HEK293 (cell line): ENCODE data around the gene SOAT2.

Source experiments
- CTCF ChIA-PET: fragments of 350-600 bp; formaldehyde crosslinking; extraction: SDS; loops from one replicate; lab custom pipeline; 2021; ENCODE audit warnings: antibody characterized with exemption; lab: Yijun Ruan, JAX
- POLR2A ChIA-PET: fragments of 300-600 bp; formaldehyde crosslinking; extraction: SDS; loops from one replicate; lab custom pipeline; 2020; ENCODE audit warnings: antibody characterized with exemption, inconsistent platforms; lab: Yijun Ruan, JAX
- H3K27ac ChIP-seq: fragments of 200-500 bp; sonication (Bioruptor generic); 2 replicates; pipeline ENCODE4 v1.5.1; 2014; ENCODE audit warnings: low read depth, low read length, control low read depth, inconsistent platforms; ENCODE audit errors: extremely low read depth
- H3K36me3 ChIP-seq, 2 experiments: fragments of 200-500 bp in 1 of 2; sonication (Bioruptor generic) in 1 of 2; 1 replicate in 1 of 2; 2 replicates in 1 of 2; pipeline ENCODE4 v1.5.1; 2014 to 2017; ENCODE audit warnings: inconsistent platforms in 2 of 2, low read length in 2 of 2; ENCODE audit not compliant: control insufficient read depth in 2 of 2, insufficient read depth in 1 of 2
- H3K4me1 ChIP-seq: fragments of 200-500 bp; sonication (Bioruptor generic); 2 replicates; pipeline ENCODE4 v1.5.1; 2014; ENCODE audit warnings: mild to moderate bottlenecking, low read length, inconsistent platforms; ENCODE audit not compliant: control insufficient read depth, insufficient read depth
- H3K4me3 ChIP-seq: 2 replicates; pipeline ENCODE4 v1.5.1; 2011; ENCODE audit warnings: low read depth, mild to moderate bottlenecking, control low read depth, low read length, moderate library complexity
- H3K9me3 ChIP-seq: fragments of 200-500 bp; sonication (Bioruptor generic); 2 replicates; pipeline ENCODE4 v1.5.1; 2014; ENCODE audit warnings: low read depth, low read length, inconsistent platforms; ENCODE audit not compliant: control insufficient read depth, insufficient read depth
- GFI1B ChIP-seq: fragments of 450-650 bp; formaldehyde crosslinking; IDR thresholded peaks from 2 replicates; pipeline ENCODE4 v1.5.1; 2016; ENCODE audit warnings: missing biosample characterization, missing genetic modification characterization
- GLIS1 ChIP-seq: fragments of 450-650 bp; formaldehyde crosslinking; IDR thresholded peaks from 2 replicates; pipeline ENCODE4 v1.5.1; 2016; ENCODE audit warnings: missing biosample characterization, missing genetic modification characterization
- KLF8 ChIP-seq: fragments of 450-650 bp; formaldehyde crosslinking; IDR thresholded peaks from 2 replicates; pipeline ENCODE4 v1.5.1; 2016; ENCODE audit warnings: missing biosample characterization, missing genetic modification characterization
- OVOL3 ChIP-seq: fragments of 450-650 bp; formaldehyde crosslinking; IDR thresholded peaks from 2 replicates; pipeline ENCODE4 v1.5.1; 2016; ENCODE audit warnings: missing biosample characterization, missing genetic modification characterization
- SCRT1 ChIP-seq: fragments of 450-650 bp; formaldehyde crosslinking; IDR thresholded peaks from 2 replicates; pipeline ENCODE4 v1.5.1; 2016; ENCODE audit warnings: missing biosample characterization, missing genetic modification characterization, borderline replicate concordance
- ZBTB20 ChIP-seq: fragments of 450-650 bp; formaldehyde crosslinking; IDR thresholded peaks from 2 replicates; pipeline ENCODE4 v1.5.1; 2016; ENCODE audit warnings: missing biosample characterization, missing genetic modification characterization
- ZNF132 ChIP-seq: fragments of 450-650 bp; formaldehyde crosslinking; IDR thresholded peaks from 2 replicates; pipeline ENCODE4 v1.5.1; 2017; ENCODE audit warnings: missing biosample characterization, missing genetic modification characterization, borderline replicate concordance
- ZNF148 ChIP-seq: fragments of 450-650 bp; formaldehyde crosslinking; IDR thresholded peaks from 2 replicates; pipeline ENCODE4 v1.5.0; 2017; ENCODE audit warnings: missing biosample characterization, missing genetic modification characterization, borderline replicate concordance
- ZNF24 ChIP-seq: fragments of 450-650 bp; formaldehyde crosslinking; IDR thresholded peaks from 2 replicates; pipeline ENCODE4 v1.5.1; 2016; ENCODE audit warnings: missing biosample characterization, missing genetic modification characterization
- ZNF280D ChIP-seq: fragments of 450-650 bp; formaldehyde crosslinking; IDR thresholded peaks from 2 replicates; pipeline ENCODE4 v1.5.1; 2016; ENCODE audit warnings: missing biosample characterization, missing genetic modification characterization
- ZNF391 ChIP-seq: fragments of 450-650 bp; formaldehyde crosslinking; IDR thresholded peaks from 2 replicates; pipeline ENCODE4 v1.5.1; 2016; ENCODE audit warnings: low read depth, missing biosample characterization, missing genetic modification characterization, borderline replicate concordance
- ZNF521 ChIP-seq: fragments of 450-650 bp; formaldehyde crosslinking; IDR thresholded peaks from 2 replicates; pipeline ENCODE4 v1.5.1; 2017; ENCODE audit warnings: missing biosample characterization, mild to moderate bottlenecking, missing genetic modification characterization
- ZNF580 ChIP-seq: fragments of 450-650 bp; formaldehyde crosslinking; IDR thresholded peaks from 2 replicates; pipeline ENCODE4 v1.5.1; 2016; ENCODE audit warnings: missing biosample characterization, missing genetic modification characterization
- ZNF645 ChIP-seq: fragments of 450-650 bp; formaldehyde crosslinking; IDR thresholded peaks from 2 replicates; pipeline ENCODE4; 2016; ENCODE audit warnings: missing biosample characterization, missing genetic modification characterization
- ZNF692 ChIP-seq: fragments of 450-650 bp; formaldehyde crosslinking; IDR thresholded peaks from 2 replicates; pipeline ENCODE4 v1.5.1; 2016; ENCODE audit warnings: missing biosample characterization, missing genetic modification characterization
- ZSCAN30 ChIP-seq: fragments of 450-650 bp; IDR thresholded peaks from 2 replicates; pipeline ENCODE4 v1.5.1; 2018; ENCODE audit warnings: missing biosample characterization, mild to moderate bottlenecking, missing genetic modification characterization, moderate library complexity

SOAT2 gene

GRCh38 chr12:53133722-53134121 lies 30.4 kb downstream of the SOAT2 start:
- Histone ChIP-seq H3K4me3 (no peak overlapping the region), H3K9me3 (no peaks in the 10 kb centered on the region), H3K36me3 (no peaks in the 10 kb centered on the region), H3K27ac (no peak overlapping the region), H3K4me1 (no peaks in the 10 kb centered on the region)
- ChIA-PET CTCF (interaction anchor here (1.3 to 2.6 kb wide), 2 partner anchors 26 to 65 kb away, joined by 3 to 11 read pairs; no protein-coding TSS in a partner anchor), POLR2A (no interaction called here)
- no peak for TF ChIP-seq ZNF132 (tag by site-specific recombination)
- TF ChIP-seq ZNF692 (tag by site-specific recombination) = no peak
- TF ChIP-seq ZNF645 (tag by site-specific recombination) = no peak
- no peak for TF ChIP-seq OVOL3 (tag by site-specific recombination)

- no peak for TF ChIP-seq ZSCAN30 (tag by site-specific recombination)
- TF ChIP-seq ZNF521 = no peak
- TF ChIP-seq ZBTB20 (tag by site-specific recombination) = no peak
- TF ChIP-seq ZNF280D (tag by site-specific recombination) = no peak
- no peak for TF ChIP-seq KLF8 (tag by site-specific recombination)
- TF ChIP-seq ZNF24 (tag by site-specific recombination) = no peak
- no peak for TF ChIP-seq ZNF580 (tag by site-specific recombination)
- TF ChIP-seq GLIS1 (tag by site-specific recombination) = no peak
- TF ChIP-seq GFI1B (tag by site-specific recombination) = no peak
- no peak for TF ChIP-seq SCRT1
- TF ChIP-seq ZNF148 (tag by site-specific recombination) = no peak
- TF ChIP-seq ZNF645 (tag by site-specific recombination) = no peak
- TF ChIP-seq ZNF391 = no peak
- Histone ChIP-seq H3K27ac (no peak overlapping the region), H3K4me3 (no peak overlapping the region), H3K9me3 (no peaks in the 10 kb centered on the region), H3K4me1 (no peaks in the 10 kb centered on the region), H3K36me3 (no peaks in the 10 kb centered on the region)
- ChIA-PET POLR2A (interaction anchor here (0.6 kb wide), 1 partner anchor 1120 kb away, joined by 4 read pairs; no protein-coding TSS in a partner anchor), CTCF (no interaction called here)
Measured at GRCh38 chr12:53143355-53143754, 40.1 kb downstream of the SOAT2 start.
